ENCODE data around the gene PRR35. TPM values are rescaled to one million over a fixed set of nuclear protein-coding genes. Genes with fewer than 3 reads are reported as not detected.
A peak's percentile ranks its signal among the peaks of the same experiment; 100 is the strongest.

The PRR35 gene
- total and polyA plus RNA-seq, 8 donors = not detected

- H3K36me3 ChIP-seq = peaks cover 8 to 56% (median 39%) of the 10 kb centered on the region in 4 donors
- H3K4me1 ChIP-seq = peaks cover 45 to 67% (median 60%) of the 10 kb centered on the region in 4 donors
- H3K27me3 ChIP-seq = no peaks in the 10 kb centered on the region
- peak; percentile 60 to 79 for DNase-seq
- intact Hi-C loops (cut with DNase I; ENCODE audit: low total_unique reads) = no loop called here
- H3K4me3 ChIP-seq = peak overlapping the region in 3 of 4 donors; percentile 6 to 33 (median 17)
- 28 to 75% (median 49%) methylated on average over 15 to 21 of the region's 21 CpGs for WGBS, 5 donors
- TF ChIP-seq POLR2AphosphoS5 (IDR thresholded peaks at IDR 0.05) = no peak
- no peak for TF ChIP-seq EP300 (IDR thresholded peaks at IDR 0.05)
- TF ChIP-seq, protein P1, sequence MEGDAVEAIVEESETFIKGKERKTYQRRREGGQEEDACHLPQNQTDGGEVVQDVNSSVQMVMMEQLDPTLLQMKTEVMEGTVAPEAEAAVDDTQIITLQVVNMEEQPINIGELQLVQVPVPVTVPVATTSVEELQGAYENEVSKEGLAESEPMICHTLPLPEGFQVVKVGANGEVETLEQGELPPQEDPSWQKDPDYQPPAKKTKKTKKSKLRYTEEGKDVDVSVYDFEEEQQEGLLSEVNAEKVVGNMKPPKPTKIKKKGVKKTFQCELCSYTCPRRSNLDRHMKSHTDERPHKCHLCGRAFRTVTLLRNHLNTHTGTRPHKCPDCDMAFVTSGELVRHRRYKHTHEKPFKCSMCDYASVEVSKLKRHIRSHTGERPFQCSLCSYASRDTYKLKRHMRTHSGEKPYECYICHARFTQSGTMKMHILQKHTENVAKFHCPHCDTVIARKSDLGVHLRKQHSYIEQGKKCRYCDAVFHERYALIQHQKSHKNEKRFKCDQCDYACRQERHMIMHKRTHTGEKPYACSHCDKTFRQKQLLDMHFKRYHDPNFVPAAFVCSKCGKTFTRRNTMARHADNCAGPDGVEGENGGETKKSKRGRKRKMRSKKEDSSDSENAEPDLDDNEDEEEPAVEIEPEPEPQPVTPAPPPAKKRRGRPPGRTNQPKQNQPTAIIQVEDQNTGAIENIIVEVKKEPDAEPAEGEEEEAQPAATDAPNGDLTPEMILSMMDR (IDR thresholded peaks at IDR 0.05) = no peak
- no peak for TF ChIP-seq POLR2A (IDR thresholded peaks at IDR 0.05)
- H3K9me3 ChIP-seq = no peaks in the 10 kb centered on the region
- H3K27ac ChIP-seq = peak overlapping the region; percentile 66 to 79 (median 73)
Observed at GRCh38 chr16:534135-534534, 26.1 kb upstream of the PRR35 start.

DNA sequence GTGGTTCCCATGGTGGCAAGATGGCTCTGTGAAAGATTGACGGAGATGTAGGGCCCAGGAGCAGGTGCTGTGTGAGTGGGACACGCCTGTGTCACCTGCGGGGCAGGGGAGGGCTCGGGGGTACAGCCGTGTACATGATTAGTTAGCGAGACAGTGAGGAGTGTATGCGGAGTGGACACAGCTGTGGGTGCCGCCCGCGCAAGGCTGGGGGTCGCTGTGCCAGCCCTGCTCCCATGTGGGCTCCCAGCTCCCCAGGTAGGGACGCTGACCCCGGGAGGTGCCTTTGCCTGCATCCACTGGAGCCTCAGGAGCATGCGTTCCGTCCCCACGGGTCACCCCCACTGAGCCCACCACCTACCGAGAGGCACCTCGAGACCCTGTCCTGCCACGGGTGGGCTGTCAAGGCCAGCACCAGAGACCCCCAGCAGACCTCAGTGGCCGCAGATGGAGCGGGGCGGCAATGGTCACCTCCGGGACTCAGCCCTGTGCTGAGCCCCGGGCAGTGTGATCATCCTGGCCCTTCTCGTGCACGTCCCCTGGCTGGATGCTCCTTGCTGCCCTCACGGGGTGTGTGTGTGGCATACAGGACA lies 25.2 kb upstream of the PRR35 start:
- H3K9me3 ChIP-seq = no peaks in the 10 kb centered on the region
- peaks cover 37 to 59% (median 52%) of the 10 kb centered on the region in 4 donors for H3K4me1 ChIP-seq
- H3K27ac ChIP-seq = peak overlapping the region; percentile 66 to 79 (median 73)
- intact Hi-C loops (cut with DNase I; ENCODE audit: low total_unique reads) = no loop called here
- H3K27me3 ChIP-seq = no peaks in the 10 kb centered on the region
- no peak for DNase-seq
- peaks cover 8 to 64% (median 42%) of the 10 kb centered on the region in 4 donors for H3K36me3 ChIP-seq
- TF ChIP-seq, protein P1 (IDR thresholded peaks at IDR 0.05) = no peak
- no peak for TF ChIP-seq POLR2AphosphoS5 (IDR thresholded peaks at IDR 0.05)
- no peak for TF ChIP-seq EP300 (IDR thresholded peaks at IDR 0.05)
- TF ChIP-seq POLR2A (IDR thresholded peaks at IDR 0.05) = no peak
- 76 to 86% (median 84%) methylated on average over 12 to 27 of the region's 27 CpGs for WGBS, 5 donors
- peak overlapping the region in 1 of 4 donors; percentile 1 for H3K4me3 ChIP-seq

- TF ChIP-seq EP300 (IDR thresholded peaks at IDR 0.05) = no peak
- no peak for TF ChIP-seq POLR2AphosphoS5 (IDR thresholded peaks at IDR 0.05)
- no peak for TF ChIP-seq POLR2A (IDR thresholded peaks at IDR 0.05)
- TF ChIP-seq, protein P1 (IDR thresholded peaks at IDR 0.05) = no peak
- Histone ChIP-seq H3K4me1 (peaks cover 29 to 51% (median 44%) of the 10 kb centered on the region in 4 donors), H3K27me3 (no peaks in the 10 kb centered on the region), H3K4me3 (no peak overlapping the region), H3K36me3 (peaks cover 16 to 72% (median 48%) of the 10 kb centered on the region in 4 donors), H3K27ac (peak overlapping the region; percentile 66 to 86 (median 74)), H3K9me3 (no peaks in the 10 kb centered on the region)
- 55 to 93% (median 63%) methylated on average over 6 to 39 of the region's 39 CpGs for WGBS, 5 donors
- intact Hi-C loops (cut with DNase I; ENCODE audit: low total_unique reads) = no loop called here
- peak; percentile 81 to 94 for DNase-seq
Observed at GRCh38 chr16:535446-536405, 24.5 kb upstream of the PRR35 start.

DNA sequence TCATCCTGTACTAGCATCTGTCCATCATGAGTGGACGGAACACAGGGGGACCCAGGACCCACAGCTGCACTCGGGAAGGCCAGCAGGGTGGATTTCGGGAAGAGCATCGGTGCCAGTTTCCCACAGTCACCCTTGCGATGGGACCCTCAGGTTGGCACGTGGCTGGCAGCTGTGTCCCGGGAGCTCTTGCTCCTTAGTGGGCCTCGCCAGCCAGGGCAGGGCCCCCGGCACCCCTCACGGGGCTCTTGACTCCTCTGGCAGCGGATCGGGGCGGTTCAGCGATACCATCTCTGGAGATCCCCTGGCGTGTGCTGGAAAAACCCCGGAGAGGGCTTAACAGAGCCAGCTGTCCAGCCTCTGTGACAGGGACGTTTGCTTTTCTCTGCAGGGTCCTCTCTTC lies 23.4 kb upstream of the PRR35 start:
- TF ChIP-seq POLR2A (IDR thresholded peaks at IDR 0.05) = no peak
- TF ChIP-seq, protein P1 (IDR thresholded peaks at IDR 0.05) = no peak
- no peak for TF ChIP-seq EP300 (IDR thresholded peaks at IDR 0.05)
- no peak for TF ChIP-seq POLR2AphosphoS5 (IDR thresholded peaks at IDR 0.05)
- Histone ChIP-seq H3K27ac (no peak overlapping the region), H3K4me3 (no peak overlapping the region), H3K27me3 (no peaks in the 10 kb centered on the region), H3K9me3 (no peaks in the 10 kb centered on the region), H3K36me3 (peaks cover 16 to 78% (median 56%) of the 10 kb centered on the region in 4 donors), H3K4me1 (peaks cover 29 to 41% (median 38%) of the 10 kb centered on the region in 4 donors)
- WGBS, 5 donors = 87 to 95% (median 90%) methylated on average over 7 to 17 of the region's 17 CpGs
- intact Hi-C loops (cut with DNase I; ENCODE audit: low total_unique reads) = no loop called here
- DNase-seq = no peak

All from stomach (tissue), 9 donors.